HCT116 (cell line): Measurements from ENCODE around the gene GALNT2. TPM values are rescaled to one million over a fixed set of nuclear protein-coding genes. Genes with fewer than 3 reads are reported as not detected.

ENCODE experiments used
- ATAC-seq: fragments of 200-7000 bp; cut with Tn5 transposase; 2 replicates; pipeline ENCODE4 v1.9.1; 2020; ENCODE audit warnings: mild to moderate bottlenecking, moderate library complexity
- BruUV-seq: library from RNA; stranded (reverse); fragments of 400-500 nt; replicated peaks from 2 replicates; lab custom pipeline; 2021; lab: Mats Ljungman, UMichigan
- CTCF ChIA-PET: fragments of 300-600 bp; sonication (Branson Sonifier 250); formaldehyde crosslinking; loops from one replicate; lab custom pipeline; 2021; ENCODE audit warnings: antibody characterized with exemption; lab: Charles Lee
- POLR2A ChIA-PET: fragments of 300-600, 350-600 bp; sonication (Branson Sonifier 250); formaldehyde crosslinking; loops from one replicate; lab custom pipeline; 2021; ENCODE audit warnings: antibody characterized with exemption; lab: Charles Lee
- RAD21 ChIA-PET, 2 experiments: fragments of 300-600 bp; sonication (Branson Sonifier 250); formaldehyde crosslinking; loops; one replicate each; lab custom pipeline; 2023; ENCODE audit warnings: low total read pairs in 2 of 2; ENCODE audit not compliant: uncharacterized antibody in 2 of 2, unreplicated experiment in 2 of 2, low non-redundant PET in 1 of 2; lab: Charles Lee
- DNase-seq: peaks from one replicate; pipeline ENCODE4 v3.0.0-alpha.2; 2010; ENCODE audit warnings: low read depth, low spot score
- H2AFZ ChIP-seq: fragments of 200-600 bp; shearing (Covaris generic), sonication (generic); 2 replicates; pipeline ENCODE4 v1.6.1; 2017; ENCODE audit warnings: low read depth, mixed run types, mixed read lengths, antibody characterized with exemption, low read length; ENCODE audit not compliant: poor library complexity, severe bottlenecking
- H3K27ac ChIP-seq: 2 replicates; pipeline ENCODE4 v1.5.1; 2012; ENCODE audit warnings: low read depth, low read length
- H3K27me3 ChIP-seq: fragments of 200-600 bp; sonication (generic); 2 replicates; pipeline ENCODE4 v1.6.1; 2016; ENCODE audit warnings: mixed run types, low read length, mixed read lengths; ENCODE audit not compliant: insufficient read depth
- H3K36me3 ChIP-seq, 2 experiments: fragments of 200-500 bp in 1 of 2; fragments of 200-600 bp in 1 of 2; sonication (Bioruptor generic) in 1 of 2; sonication (generic) in 1 of 2; 2 replicates each; pipeline versions ENCODE4 v1.5.1 to v1.6.1; 2014 to 2016; ENCODE audit warnings: low read length in 2 of 2, inconsistent platforms in 1 of 2, mixed read lengths in 1 of 2, mixed run types in 1 of 2; ENCODE audit not compliant: insufficient read depth in 2 of 2, control insufficient read depth in 1 of 2
- H3K4me1 ChIP-seq, 2 experiments: fragments of 200-600 bp in 1 of 2; sonication (generic) in 1 of 2; 2 replicates each; pipeline versions ENCODE4 v1.5.1 to v1.6.1; 2012 to 2017; ENCODE audit warnings: low read length in 2 of 2, inconsistent platforms in 1 of 2, mild to moderate bottlenecking in 1 of 2, mixed read lengths in 1 of 2, mixed run types in 1 of 2, moderate library complexity in 1 of 2; ENCODE audit not compliant: insufficient read depth in 2 of 2, control insufficient read depth in 1 of 2
- H3K4me2 ChIP-seq: fragments of 200-600 bp; sonication (generic); 2 replicates; pipeline ENCODE4 v1.6.1; 2017; ENCODE audit warnings: mixed run types, low read length, mixed read lengths
- H3K4me3 ChIP-seq, 2 experiments: fragments of 200-600 bp in 1 of 2; sonication (generic) in 1 of 2; replicated peaks in 1 of 2; 2 replicates each; pipeline ENCODE4 v1.5.1; 2011 to 2016; ENCODE audit warnings: low read length in 2 of 2, control low read depth in 1 of 2, low read depth in 1 of 2, mild to moderate bottlenecking in 1 of 2, mixed read lengths in 1 of 2, mixed run types in 1 of 2
- H3K79me2 ChIP-seq: fragments of 200-600 bp; sonication (generic); 2 replicates; pipeline ENCODE4 v1.6.1; 2017; ENCODE audit warnings: mild to moderate bottlenecking, mixed run types, low read length, moderate library complexity, mixed read lengths; ENCODE audit not compliant: insufficient read depth
- H3K9ac ChIP-seq: fragments of 200-600 bp; sonication (generic); 2 replicates; pipeline ENCODE4 v1.6.1; 2016; ENCODE audit warnings: low read length, mixed read lengths
- H3K9me2 ChIP-seq: fragments of 200-600 bp; sonication (generic), shearing (Covaris generic); 2 replicates; pipeline ENCODE4 v1.6.1; 2017; ENCODE audit warnings: mixed run types, mild to moderate bottlenecking, moderate library complexity; ENCODE audit not compliant: insufficient read depth
- H3K9me3 ChIP-seq, 2 experiments: fragments of 200-500 bp in 1 of 2; fragments of 200-600 bp in 1 of 2; sonication (Bioruptor generic) in 1 of 2; sonication (generic) in 1 of 2; 2 replicates each; pipeline ENCODE4 v1.6.1; 2014 to 2017; ENCODE audit warnings: low read length in 2 of 2, mixed read lengths in 2 of 2, inconsistent platforms in 1 of 2, low read depth in 1 of 2, mild to moderate bottlenecking in 1 of 2, mixed run types in 1 of 2, moderate library complexity in 1 of 2; ENCODE audit not compliant: control insufficient read depth in 1 of 2, insufficient read depth in 1 of 2
- H4K20me1 ChIP-seq: fragments of 200-600 bp; sonication (generic), shearing (Covaris generic); 2 replicates; pipeline ENCODE4 v1.6.1; 2017; ENCODE audit warnings: mixed run types, mild to moderate bottlenecking, moderate library complexity; ENCODE audit not compliant: insufficient read depth
- ATF3 ChIP-seq: IDR thresholded peaks from 2 replicates; pipeline ENCODE4 v1.6.1; 2012
- CBX3 ChIP-seq: IDR thresholded peaks from 2 replicates; pipeline ENCODE4 v1.6.1; 2012; ENCODE audit warnings: low read depth
- CEBPB ChIP-seq: IDR thresholded peaks from 2 replicates; pipeline ENCODE4 v1.6.1; 2012; ENCODE audit warnings: low read depth
- EGR1 ChIP-seq: IDR thresholded peaks from 2 replicates; pipeline ENCODE4 v1.6.1; 2012; ENCODE audit warnings: low read depth
- ELF1 ChIP-seq: IDR thresholded peaks from 2 replicates; pipeline ENCODE4 v1.6.1; 2012; ENCODE audit warnings: low read depth, borderline replicate concordance
- EZH2 ChIP-seq: fragments of 200-600 bp; sonication (generic); IDR thresholded peaks from 2 replicates; pipeline ENCODE4 v1.6.1; 2017; ENCODE audit warnings: antibody characterized with exemption, mixed run types
- MAX ChIP-seq: IDR thresholded peaks from 2 replicates; pipeline ENCODE4 v1.6.1; 2012
- POLR2A ChIP-seq: IDR thresholded peaks from 2 replicates; pipeline ENCODE4 v1.7.0; 2011; ENCODE audit warnings: borderline replicate concordance; ENCODE audit not compliant: insufficient read depth, insufficient read length; ENCODE audit errors: extremely low read depth
- RAD21 ChIP-seq: IDR thresholded peaks from 2 replicates; pipeline ENCODE4 v1.6.1; 2012; ENCODE audit warnings: low read depth, mild to moderate bottlenecking
- REST ChIP-seq: IDR thresholded peaks from 2 replicates; pipeline ENCODE4 v1.6.1; 2012; ENCODE audit warnings: low read depth
- SP1 ChIP-seq: IDR thresholded peaks from 2 replicates; pipeline ENCODE4 v1.6.1; 2012; ENCODE audit warnings: low read depth
- SRF ChIP-seq: IDR thresholded peaks from 2 replicates; pipeline ENCODE4 v1.6.1; 2012; ENCODE audit warnings: low read depth
- TCF7L2 ChIP-seq: IDR thresholded peaks from 2 replicates; pipeline ENCODE4 v1.7.0; 2011; ENCODE audit warnings: borderline replicate concordance, inconsistent platforms; ENCODE audit not compliant: insufficient read depth, insufficient read length; ENCODE audit errors: extremely low read depth
- YY1 ChIP-seq: IDR thresholded peaks from 2 replicates; pipeline ENCODE4 v1.6.1; 2011; ENCODE audit warnings: low read length, low read depth, moderate library complexity, mild to moderate bottlenecking; ENCODE audit not compliant: insufficient replicate concordance; ENCODE audit errors: extremely low read depth
- ZFX ChIP-seq: fragments of 450-650 bp; IDR thresholded peaks from 2 replicates; pipeline ENCODE4 v1.6.1; 2017
- intact Hi-C: fragments of 100-400 bp; cut with micrococcal nuclease; formaldehyde crosslinking; loops from 2 replicates; pipeline ENCODE4 v1.10.0; 2022
- total RNA-seq: library from RNA; stranded (reverse); gene quantifications from one replicate; pipeline ENCODE4 v1.2.1, GENCODE V29; 2021; ENCODE audit not compliant: unreplicated experiment
- TF ChIP-seq, protein P1 (sequence below): IDR thresholded peaks from 2 replicates; pipeline ENCODE4 v1.6.1; 2011; ENCODE audit warnings: mild to moderate bottlenecking, low read length, moderate library complexity; ENCODE audit not compliant: insufficient replicate concordance; ENCODE audit errors: extremely low read depth

GALNT2 gene
- total RNA-seq, 1 experiment from 2014 or later, result 40.8 TPM

GRCh38 chr1:230174471-230175162, 107.6 kb downstream of the GALNT2 start:
- Histone ChIP-seq H3K36me3 (no peaks in the 10 kb centered on the region), H3K4me3 (no peak overlapping the region), H3K4me1 (no peaks in the 10 kb centered on the region), H2AFZ (no peak overlapping the region), H3K9ac (no peak overlapping the region), H3K9me2 (no peaks in the 10 kb centered on the region), H3K79me2 (no peaks in the 10 kb centered on the region), H3K27me3 (no peaks in the 10 kb centered on the region), H3K9me3 (no peaks in the 10 kb centered on the region), H3K4me2 (no peak overlapping the region), H3K27ac (no peak overlapping the region), H4K20me1 (no peaks in the 10 kb centered on the region)
- no TSS peak for BruUV-seq
- DNase-seq (no peak), ATAC-seq (no peak)
- ChIA-PET CTCF (no interaction called here), RAD21 (no interaction called here), POLR2A (no interaction called here)
- no peak for TF ChIP-seq CBX3
- TF ChIP-seq EZH2, result no peak
- TF ChIP-seq RAD21, result no peak
- TF ChIP-seq MAX, result no peak
- TF ChIP-seq YY1, result no peak
- TF ChIP-seq SP1, result no peak
- TF ChIP-seq EGR1, result no peak
- no peak for TF ChIP-seq CEBPB
- TF ChIP-seq ELF1, result no peak
- TF ChIP-seq, protein P1, sequence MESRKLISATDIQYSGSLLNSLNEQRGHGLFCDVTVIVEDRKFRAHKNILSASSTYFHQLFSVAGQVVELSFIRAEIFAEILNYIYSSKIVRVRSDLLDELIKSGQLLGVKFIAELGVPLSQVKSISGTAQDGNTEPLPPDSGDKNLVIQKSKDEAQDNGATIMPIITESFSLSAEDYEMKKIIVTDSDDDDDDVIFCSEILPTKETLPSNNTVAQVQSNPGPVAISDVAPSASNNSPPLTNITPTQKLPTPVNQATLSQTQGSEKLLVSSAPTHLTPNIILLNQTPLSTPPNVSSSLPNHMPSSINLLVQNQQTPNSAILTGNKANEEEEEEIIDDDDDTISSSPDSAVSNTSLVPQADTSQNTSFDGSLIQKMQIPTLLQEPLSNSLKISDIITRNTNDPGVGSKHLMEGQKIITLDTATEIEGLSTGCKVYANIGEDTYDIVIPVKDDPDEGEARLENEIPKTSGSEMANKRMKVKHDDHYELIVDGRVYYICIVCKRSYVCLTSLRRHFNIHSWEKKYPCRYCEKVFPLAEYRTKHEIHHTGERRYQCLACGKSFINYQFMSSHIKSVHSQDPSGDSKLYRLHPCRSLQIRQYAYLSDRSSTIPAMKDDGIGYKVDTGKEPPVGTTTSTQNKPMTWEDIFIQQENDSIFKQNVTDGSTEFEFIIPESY, result no peak
- TF ChIP-seq ZFX, result no peak
- TF ChIP-seq SRF, result no peak
- no peak for TF ChIP-seq ATF3
- TF ChIP-seq POLR2A, result no peak
- TF ChIP-seq TCF7L2, result no peak
- TF ChIP-seq REST, result no peak
- intact Hi-C loops, result no loop called here
